Kidney epithelial cell (primary cell): ENCODE data around the gene FABP1. TPM values are rescaled to one million over a fixed set of nuclear protein-coding genes. Genes with fewer than 3 reads are reported as not detected.

ENCODE experiments used
- DNase-seq: peaks from one replicate; pipeline ENCODE4 v3.0.0-alpha.2; 2010; ENCODE audit warnings: low read depth
- H3K27me3 ChIP-seq: 2 replicates; pipeline ENCODE4 v1.6.0; 2011; ENCODE audit warnings: low read length; ENCODE audit not compliant: control insufficient read depth, insufficient read depth
- H3K36me3 ChIP-seq: 2 replicates; pipeline ENCODE4 v1.5.1; 2011; ENCODE audit warnings: low read length; ENCODE audit not compliant: control insufficient read depth, insufficient read depth
- H3K4me3 ChIP-seq: 2 replicates; pipeline ENCODE4 v1.5.1; 2011; ENCODE audit warnings: low read depth, mild to moderate bottlenecking, control low read depth, low read length
- CTCF ChIP-seq: IDR thresholded peaks from 2 replicates; pipeline ENCODE4 v1.5.1; 2011; ENCODE audit warnings: mild to moderate bottlenecking, moderate library complexity, low read length, control low read depth, inconsistent platforms; ENCODE audit not compliant: insufficient read depth, poor library complexity, severe bottlenecking
- total RNA-seq: library from RNA; depleted of rRNA; stranded (reverse); fragments of >200 nt; gene quantifications from 2 replicates; pipeline ENCODE4 v1.2.3, GENCODE V29; 2015

FABP1 gene
- total RNA-seq, 1 donor from 2014 or later, result not detected

GRCh38 chr2:88078643-88079172 lies 49.2 kb downstream of the FABP1 start:
- DNase-seq, result no peak
- Histone ChIP-seq H3K4me3 (no peak overlapping the region), H3K27me3 (no peaks in the 10 kb centered on the region), H3K36me3 (no peaks in the 10 kb centered on the region)
- TF ChIP-seq CTCF, result no peak

- no peaks in the 10 kb centered on the region for H3K27me3 ChIP-seq
- TF ChIP-seq CTCF, result no peak
- no peak for DNase-seq
- no peaks in the 10 kb centered on the region for H3K36me3 ChIP-seq
- no peak overlapping the region for H3K4me3 ChIP-seq
Observed at GRCh38 chr2:88077080-88077479, 50.8 kb downstream of the FABP1 start.

DNA sequence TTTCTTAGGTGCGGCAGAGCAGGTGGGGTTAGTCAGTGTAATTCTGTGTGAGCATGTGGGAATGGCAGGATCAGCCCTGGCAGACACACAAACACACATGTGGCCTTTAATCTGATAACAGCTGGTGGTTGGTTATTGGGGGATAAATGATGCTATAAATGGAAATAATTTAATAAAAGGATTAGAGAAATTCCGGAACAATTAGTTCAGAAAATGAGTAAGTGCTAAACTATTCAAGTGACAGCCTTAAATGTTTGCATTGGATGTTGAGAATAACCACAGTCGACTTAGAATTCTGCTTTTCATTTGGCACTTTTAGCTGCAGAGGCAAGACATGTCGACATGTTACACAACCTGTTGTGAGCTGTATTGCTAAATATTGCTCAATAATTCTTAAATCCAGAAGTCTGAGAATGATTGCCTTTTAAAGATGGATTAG lies 53.0 kb downstream of the FABP1 start:
- TF ChIP-seq CTCF, result no peak
- DNase-seq, result peak; percentile 21
- no peak overlapping the region for H3K4me3 ChIP-seq
- no peaks in the 10 kb centered on the region for H3K36me3 ChIP-seq
- no peaks in the 10 kb centered on the region for H3K27me3 ChIP-seq

GRCh38 chr2:88074150-88074549 lies 53.7 kb downstream of the FABP1 start:
- DNase-seq, result no peak
- Histone ChIP-seq H3K36me3 (no peaks in the 10 kb centered on the region), H3K27me3 (no peaks in the 10 kb centered on the region), H3K4me3 (no peak overlapping the region)
- TF ChIP-seq CTCF, result no peak

Other genes with a start within 250 kb of the FABP1 start
- not detected in 2 replicates for gene RNU2-63P, start 111.5 kb downstream of the FABP1 start, total RNA-seq
- 17.7 and 22.2 TPM in 2 replicates for gene KRCC1, start 72.3 kb downstream of the FABP1 start, total RNA-seq
- not detected in 2 replicates for gene SMYD1, start 60.2 kb downstream of the FABP1 start, total RNA-seq
- gene THNSL2, start 42.3 kb upstream of the FABP1 start, total RNA-seq, result 11.7 TPM in 2 replicates